GM19397 (cell line): ENCODE data around the gene TSR3.
"Not testable (repeated sequence)": the region's sequence is repeated elsewhere in the genome, so short reads cannot be mapped to it uniquely, and the experiment has no call there.

ENCODE experiments used
- ATAC-seq: cut with Tn5 transposase; IDR thresholded peaks from one replicate; pipeline ENCODE4 v1.9.1; 2021; ENCODE audit warnings: mild to moderate bottlenecking, moderate library complexity; ENCODE audit not compliant: unreplicated experiment

The TSR3 gene

GRCh38 chr16:1338855-1339675, 12.6 kb downstream of the TSR3 start:
- ATAC-seq, result no peak

DNA sequence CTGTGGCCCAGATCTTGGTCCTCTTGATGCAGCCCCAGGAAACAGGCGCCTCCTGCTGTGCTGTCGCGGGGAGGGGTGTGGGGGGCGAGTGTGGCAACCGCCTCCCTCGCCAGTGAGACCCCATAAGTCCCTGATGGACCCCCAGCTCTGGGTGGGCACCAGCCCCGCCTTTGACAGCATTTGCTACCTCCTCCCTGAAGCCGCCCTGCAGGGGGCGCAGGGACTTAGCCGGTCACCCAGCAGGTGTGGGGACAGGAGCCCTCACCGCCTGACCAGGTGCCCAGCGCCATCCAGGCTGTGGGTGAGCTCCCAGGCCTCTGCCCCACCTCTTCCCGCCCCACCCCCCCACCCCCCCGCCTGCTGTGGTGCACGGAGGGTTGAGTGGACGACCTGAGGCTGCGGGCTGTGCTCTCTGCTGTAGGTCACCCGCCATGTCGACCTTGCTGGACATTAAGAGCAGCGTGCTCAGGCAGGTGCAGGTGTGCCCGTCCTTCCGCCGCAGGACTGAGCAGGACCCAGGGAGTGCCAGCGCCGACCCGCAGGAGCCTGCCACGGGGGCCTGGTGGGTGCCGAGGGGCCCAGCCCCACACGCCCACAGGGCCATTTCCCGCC, 13.5 kb downstream of the TSR3 start:
- ATAC-seq, result no peak

GRCh38 chr16:1337486-1337885, 14.2 kb downstream of the TSR3 start:
- ATAC-seq, result no peak

DNA sequence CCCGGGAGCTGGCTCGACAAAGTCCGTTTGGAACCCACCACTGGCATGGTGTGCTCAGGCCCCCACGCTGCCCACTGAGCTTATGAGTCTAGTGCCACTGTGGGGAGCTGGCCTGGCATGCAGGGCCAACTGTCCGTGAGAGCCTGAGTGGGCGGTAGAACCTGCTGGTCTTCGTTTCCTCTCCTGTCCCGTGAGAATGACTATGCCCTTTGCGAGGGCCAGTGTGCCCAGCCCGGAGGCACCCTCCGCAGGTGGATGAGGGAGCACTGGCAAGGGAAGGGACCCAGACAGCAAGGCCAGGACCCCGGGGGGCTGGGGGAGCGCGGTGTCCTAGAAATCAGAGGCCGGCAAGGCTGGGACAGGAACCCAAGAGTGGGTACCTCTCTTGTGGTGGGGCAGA, 15.1 kb downstream of the TSR3 start:
- ATAC-seq, result no peak

GRCh38 chr16:1335996-1336395, 15.7 kb downstream of the TSR3 start:
- ATAC-seq, result no peak

- ATAC-seq, result no peak
These were observed 16.3 kb downstream of the TSR3 start for GRCh38 chr16:1335211-1335971.

DNA sequence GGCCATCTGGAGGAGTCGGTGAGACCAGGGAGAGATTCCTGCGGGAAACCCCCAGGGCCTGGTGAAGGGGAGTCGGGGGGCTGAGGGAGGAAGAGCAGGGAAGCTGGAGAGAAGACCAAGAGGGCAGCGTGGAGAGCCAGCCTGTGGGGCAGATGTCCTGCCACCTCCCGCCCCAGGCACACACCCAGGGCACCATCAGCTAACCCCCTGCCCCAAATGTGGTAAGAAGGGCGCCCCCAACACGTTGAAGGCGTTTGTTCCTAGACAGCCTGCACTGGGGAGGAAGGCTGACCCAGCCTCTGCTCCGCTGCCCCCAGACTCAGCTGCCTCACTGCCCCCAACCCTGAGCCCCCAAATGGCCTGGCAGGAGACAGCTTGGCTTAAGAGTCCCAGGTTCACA, 16.9 kb downstream of the TSR3 start:
- ATAC-seq, result no peak

DNA sequence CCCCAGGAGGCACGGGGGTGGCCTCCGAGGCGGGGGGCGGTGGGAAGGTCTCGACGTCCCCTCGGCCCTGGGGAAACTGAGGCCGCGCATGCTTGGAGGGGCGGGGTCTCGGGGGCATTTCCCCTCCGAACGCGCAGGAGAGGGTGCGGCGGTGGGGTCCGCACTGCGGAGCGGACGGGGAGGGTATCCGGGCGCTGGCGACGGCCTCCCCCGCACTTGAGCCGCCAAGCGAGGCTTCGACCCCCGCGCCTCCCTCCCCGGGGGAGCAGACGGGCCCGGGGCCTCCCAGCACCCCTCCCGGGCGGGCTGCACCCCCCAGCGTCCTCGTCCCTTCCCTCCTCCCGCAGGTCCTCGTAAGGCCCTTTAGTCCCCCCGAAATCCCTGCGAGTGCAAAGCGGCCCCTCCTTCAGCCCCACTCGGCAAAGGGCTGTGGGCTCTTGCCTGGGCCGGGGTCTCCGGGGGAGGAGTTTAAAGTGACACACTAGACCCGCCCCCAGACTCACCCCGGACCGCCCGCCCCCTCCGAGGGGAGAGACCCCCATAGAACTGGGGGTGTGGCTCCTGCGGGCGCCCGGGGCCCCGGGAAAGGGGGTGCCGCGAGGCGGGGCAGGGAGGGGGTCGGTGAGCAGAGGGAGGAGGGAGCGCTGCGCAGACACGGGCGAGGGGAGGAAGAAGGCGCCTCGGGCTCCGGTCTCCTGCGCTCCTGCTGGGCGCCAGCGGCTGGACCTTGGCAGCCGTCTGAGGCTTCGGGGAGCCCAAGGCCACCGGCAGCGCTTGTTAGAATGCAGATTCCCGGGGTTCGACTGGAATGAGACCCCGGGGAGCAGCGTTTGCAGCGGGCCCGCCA, 17.6 kb downstream of the TSR3 start:
- ATAC-seq, result no peak

DNA sequence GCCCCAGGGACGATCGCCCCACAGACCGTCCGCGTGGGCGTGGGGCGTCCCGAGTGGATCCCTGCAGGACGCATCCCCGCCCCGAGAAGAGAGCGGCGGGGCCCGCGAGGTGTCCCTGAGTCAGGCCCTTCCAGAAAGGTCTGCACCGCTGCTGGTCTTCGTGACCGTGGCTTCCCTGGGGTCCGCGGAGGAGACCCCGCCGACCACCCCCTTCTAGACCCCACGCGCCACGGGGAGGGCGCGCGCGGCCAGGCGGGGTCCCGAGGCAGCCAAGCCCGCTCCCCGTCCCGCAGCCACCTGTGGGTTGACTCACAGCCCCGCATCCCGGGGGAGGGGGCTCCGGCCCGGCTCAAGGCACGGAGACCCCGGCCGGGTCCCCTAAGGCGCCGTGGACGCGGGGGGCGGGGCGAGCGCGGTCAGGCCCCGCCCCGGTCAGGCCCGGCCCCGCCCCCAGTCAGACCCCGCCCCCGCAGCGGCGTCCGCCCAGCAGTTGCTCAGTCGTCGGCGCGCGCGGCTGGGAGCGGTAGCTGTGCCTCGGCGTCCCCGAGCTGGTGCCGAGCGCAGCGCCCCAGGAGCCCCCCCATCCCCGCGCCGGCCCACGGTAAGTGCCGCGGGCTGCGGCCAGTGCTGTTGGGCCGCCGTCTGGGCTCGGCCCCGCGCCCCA, 18.4 kb downstream of the TSR3 start, which contains the start of gene BAIAP3:
Gene BAIAP3 (plus strand): TSS at position 497 of the 664 bp plus-strand sequence. CDS start 4,905 bp downstream, outside the sequence.
- ATAC-seq, result no peak

DNA sequence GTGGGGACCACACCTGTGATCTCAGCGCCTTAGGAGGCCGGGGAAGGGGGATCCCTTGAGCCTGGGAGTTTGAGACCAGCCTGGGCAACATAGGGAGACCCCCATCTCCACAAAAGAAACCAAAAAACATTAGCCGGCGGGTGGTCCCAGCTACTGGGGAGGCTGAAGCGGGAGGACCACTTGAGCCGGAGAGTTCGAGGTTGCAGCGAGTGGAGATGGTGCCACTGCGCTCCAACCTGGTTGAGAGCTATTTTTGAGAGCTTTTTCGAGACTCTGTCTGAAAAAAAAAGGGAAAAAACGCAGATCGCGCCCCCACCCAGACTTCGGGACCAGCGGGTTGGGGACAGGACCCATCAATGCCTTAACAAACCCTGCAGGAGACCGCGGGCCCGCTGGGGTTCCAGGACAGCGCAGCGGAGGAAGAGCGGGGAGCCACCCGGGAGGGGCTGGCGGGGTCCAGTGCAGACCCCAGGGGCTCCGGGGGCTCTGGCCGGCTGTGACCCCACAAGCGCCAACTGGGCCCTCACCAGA, 19.0 kb downstream of the TSR3 start:
- no peak for ATAC-seq

DNA sequence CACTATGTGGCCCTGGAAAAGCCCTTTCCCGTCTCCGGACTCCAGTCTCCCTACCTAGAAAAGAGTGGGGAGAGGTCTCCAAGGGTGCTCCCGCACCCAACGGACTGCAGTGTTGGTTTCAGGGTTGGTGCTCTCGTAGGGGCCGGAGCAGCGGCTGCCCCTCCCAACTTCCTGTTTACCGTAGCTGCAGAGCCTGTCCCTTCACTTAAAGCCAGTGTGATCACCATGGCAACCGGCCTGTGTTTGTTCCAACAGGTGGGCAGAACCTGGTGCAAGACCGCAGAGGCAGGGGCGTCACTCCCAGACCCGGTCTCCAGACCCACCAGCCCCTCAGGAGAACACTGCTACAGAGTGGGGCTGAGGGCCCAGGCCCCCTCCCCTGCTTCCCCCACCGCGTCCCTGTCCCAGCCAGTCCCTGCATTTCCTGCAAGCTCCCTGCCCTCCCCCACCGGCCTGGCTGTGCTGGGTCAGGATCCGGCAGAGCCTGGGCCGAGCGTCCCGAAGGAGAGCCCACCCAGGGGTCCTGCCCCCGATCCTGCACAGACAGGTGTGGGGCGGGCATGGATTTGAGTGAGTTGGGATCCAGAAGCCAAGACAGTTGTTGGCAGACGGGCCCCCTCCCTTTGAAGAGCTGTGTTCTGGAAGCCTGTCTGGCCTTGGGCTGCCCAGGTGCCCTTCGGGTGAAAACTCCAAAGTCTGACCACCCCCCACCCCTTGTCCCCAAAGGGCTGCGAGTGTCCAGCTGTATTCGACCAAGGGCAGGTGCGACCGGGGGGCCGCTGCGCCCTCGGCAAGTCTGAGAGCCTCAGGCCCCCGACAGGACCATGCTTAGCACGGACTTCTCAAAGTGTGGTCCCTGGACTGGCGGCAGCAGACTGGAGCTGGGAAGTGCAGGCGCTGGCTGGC, 19.7 kb downstream of the TSR3 start:
- peak; percentile 49 for ATAC-seq

DNA sequence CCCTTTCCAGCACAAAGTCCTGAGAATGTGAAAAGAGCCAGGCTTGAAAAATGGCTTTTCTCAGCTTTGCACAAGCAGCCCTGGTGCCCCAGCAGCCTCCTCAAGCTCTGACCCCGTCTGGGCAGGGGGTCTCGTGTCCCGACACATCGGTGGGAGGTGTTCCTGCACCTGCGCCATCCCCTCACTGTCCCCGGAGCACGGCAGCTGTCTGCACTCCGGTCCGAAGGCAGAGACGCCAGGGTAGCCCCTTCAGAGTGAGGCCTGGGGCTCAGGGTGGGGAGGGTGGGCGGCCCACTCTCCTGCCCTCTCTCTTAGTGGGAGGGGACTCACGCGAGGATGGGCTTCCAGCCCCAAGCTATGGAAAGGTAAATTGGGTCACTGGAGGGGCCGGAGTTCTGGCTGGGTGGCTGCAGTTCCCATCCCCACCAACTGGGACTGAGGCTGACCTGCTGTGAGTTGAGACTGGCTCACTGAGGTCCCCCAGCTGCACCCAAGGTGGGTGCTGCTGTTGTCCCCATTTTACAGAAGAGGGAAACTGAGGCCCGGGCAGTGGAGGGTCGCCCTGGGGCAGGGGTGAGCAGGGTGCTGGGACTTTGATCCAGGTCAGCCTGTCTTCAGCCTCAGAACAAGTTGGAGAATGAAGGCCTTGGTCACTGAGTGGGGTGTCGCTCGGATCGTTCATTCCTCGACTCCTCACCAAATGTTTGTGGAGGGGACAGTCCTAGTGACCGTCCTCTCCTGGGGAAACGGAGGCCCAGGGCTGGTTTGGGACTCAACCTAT, 20.6 kb downstream of the TSR3 start:
- no peak for ATAC-seq

GRCh38 chr16:1330260-1330914, 21.3 kb downstream of the TSR3 start:
- ATAC-seq, result no peak

DNA sequence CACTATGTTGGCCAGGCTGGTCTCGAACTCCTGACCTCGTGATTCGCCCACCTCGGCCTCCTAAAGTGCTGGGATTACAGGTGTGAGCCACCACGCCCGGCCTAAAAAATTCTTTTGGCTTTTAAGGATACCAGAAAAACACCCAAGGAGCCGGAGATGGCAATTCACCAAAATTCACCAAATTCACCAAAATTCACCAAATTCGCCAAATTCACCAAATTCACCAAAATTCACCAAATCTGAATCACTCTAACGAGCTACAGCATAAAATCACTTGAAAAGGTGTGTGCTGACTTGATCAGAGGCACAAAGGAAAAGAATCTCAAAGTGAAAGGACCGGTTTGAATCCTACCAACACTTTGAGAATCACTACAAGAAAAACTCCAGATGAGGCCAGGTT, 22.7 kb downstream of the TSR3 start:
- not testable (repeated sequence) for ATAC-seq

DNA sequence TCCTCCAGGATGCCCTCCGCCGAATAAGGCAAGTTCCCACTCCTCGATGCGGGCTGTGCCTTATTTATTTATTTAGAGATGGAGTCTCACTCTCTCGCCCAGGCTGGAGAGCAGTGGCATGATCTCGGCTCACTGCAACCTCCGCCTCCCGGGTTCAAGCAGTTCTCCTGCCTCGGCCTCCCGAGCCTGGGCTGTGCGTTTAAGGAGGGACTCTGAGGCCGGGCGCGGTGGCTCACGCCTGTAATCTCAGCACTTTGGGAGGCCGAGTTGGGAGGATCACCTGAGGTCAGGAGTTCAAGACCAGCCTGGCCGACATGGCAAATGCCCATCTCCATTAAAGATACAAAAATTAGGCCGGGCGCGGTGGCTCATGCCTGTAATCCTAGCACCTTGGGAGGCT, 23.5 kb downstream of the TSR3 start:
- ATAC-seq, result not testable (repeated sequence)

DNA sequence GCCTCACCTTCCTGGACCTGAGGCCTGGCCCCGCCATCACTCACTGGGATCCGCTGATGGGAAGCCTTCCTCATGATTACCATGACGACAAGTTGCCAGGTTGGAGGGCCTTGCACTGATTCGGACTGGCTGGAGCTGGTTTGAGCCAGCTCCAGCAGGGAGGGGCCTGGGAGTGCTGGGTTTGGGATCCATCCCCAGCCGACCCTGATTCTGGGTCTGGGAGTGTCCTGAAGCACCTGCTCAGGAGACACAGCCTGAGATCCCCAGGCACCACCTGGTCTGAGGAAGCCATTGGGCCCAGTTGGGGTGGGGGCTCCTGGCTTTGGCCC, 24.1 kb downstream of the TSR3 start:
- ATAC-seq, result no peak

DNA sequence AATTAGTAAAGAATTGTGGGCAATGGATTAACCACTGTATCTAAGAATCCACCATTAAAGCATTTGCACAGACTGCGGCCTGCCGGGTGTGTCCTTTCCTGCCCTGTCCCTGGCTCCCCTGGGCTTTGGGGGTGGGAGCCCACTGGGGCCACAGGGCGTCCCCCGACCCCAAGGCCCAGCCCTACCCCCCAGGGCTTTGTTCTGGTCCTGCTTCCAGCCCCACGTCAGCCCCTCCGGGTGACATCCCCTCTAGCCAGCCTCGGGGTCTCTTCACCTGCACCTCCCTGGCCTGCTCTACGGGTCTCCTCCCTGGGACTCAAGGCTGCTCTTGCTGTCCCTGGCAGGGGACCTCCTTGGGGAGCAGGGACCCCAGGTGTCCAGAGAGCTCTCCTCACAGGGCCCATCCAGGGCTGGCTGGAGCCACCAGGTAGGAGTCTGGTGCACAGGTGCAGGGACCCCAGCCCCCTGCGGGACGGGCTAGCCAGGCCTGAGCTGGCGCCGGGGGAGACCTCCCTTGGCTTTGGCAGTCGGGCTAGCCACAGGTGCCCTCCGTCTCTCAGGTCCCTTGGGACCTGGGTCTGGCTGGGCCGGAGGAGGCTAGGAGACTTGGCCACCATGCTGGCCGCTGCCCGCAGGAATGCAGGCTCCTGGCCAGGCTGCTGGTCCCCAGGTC, 24.6 kb downstream of the TSR3 start:
- no peak for ATAC-seq
